Diencephalon (tissue), 1 donor: ENCODE data around the gene LPXN. TPM values are rescaled to one million over a fixed set of nuclear protein-coding genes. Genes with fewer than 3 reads are reported as not detected.

Source experiments
- total RNA-seq: library from RNA; depleted of rRNA; stranded (reverse); fragments of >200 nt; gene quantifications from one replicate; pipeline ENCODE4 v1.2.3, GENCODE V29; 2014

LPXN gene
- total RNA-seq = 4.2 TPM

DNA sequence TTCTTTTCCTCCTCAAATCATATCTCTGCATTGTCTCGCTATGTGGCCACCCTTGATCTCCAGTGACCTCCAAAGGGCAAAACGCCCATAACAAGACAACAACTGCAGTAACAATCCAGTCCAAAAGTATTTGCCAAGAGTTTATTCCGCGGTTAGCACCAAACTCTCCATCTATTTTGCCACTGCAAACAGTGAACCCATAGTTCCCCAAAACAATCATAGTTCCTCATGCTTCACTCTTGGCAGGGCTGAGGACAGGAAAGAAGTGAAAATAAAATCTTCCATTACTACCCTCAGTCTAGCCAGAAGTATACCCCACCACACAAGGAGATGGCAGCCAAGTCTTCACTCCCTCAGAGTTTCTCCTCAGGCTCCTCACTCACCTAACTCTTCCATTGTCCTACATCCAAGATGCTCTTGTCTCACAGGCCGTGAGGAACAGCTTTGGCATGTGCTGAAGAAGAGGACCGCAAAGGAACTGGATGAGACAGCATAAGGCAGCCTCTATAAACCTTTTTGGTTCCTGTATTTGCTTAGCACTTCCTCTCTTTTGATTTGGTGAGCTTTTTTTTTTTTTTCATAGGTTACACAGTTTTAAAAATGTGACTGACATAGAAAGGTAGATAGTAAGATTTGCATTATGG is at the start of gene LPXN:
Gene LPXN, minus strand, starts transcription at position 480 of the 644 bp plus-strand sequence. Its CDS starts 84 bp downstream, at position 396.

DNA sequence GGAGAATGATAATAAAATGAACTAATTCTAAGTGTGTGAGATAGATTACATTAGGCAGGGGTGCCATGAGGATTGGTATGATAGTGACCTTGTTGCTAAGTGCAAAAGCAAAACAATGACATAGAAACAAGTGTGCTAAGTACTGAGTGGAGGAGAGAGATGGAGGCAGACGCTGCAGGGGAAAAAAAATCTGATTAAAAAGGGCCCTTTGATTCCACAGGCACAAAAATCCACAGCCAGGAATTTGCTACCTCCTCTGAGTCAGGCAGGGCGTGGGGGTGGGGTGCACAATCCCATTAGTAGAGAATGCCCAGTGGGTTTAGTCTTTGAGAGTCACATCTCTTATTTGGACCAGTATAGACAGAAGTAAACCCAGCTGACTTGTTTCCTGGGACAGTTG is 46.7 kb upstream of the LPXN start, which contains the start of gene CNTF:
Gene CNTF, plus strand, starts transcription at position 322 of the 400 bp plus-strand sequence. CDS start 88 bp downstream, outside the sequence.

DNA sequence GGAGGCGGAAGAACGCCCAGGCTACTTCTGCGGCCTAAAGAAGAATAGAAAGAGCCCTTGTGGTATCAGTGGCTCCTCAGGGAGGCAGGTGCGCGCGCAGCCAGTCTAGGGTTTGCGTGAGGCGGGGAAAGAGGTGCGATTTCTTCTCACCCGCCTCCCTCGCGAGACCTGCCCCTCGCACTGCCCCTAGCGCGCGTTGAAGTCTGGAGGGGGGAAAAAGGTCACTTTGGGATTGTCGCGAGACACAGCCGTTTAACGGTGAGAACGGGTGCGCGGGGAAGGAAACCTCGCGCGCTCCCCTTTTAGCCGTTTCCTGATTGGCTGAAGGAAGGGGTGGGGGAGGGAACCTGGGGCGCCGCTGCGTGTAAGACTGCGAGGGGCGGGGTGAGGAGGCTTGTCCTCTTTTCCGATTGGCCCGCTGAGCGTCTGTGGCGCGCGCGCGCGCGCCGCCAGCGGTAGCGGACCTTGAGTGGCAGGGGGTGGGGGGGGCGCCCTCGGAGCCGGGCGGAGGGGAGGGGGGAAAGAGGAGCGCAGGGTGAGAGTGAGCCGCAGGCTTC is 3.1 kb upstream of the LPXN start, which contains the start of gene ZFP91:
Gene ZFP91, plus strand, starts transcription at position 429 of the 557 bp plus-strand sequence. CDS start 219 bp downstream, outside the sequence.

DNA sequence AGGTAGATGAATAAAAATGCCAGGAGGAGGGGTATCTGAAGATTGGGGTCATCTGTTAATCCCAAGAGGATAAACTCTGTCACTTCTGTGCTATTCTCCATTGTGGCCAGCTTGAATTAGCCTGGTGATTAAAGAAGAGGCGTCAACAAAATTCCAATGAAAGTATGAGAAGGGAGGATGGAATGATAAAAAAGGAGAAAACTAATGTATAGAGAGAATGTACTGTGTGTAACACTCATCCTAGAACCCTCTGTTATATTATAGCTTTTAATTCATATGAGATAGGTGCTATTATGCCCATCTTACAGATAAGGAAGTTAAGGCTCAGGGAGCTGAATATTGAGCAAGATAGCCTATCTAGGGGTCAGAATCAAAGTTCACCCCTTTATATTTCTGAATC is 67.7 kb downstream of the LPXN start, which contains the start of gene OR5B21:
Gene OR5B21, minus strand, starts transcription at position 101 of the 400 bp plus-strand sequence. Its CDS starts 0 bp downstream, at position 101.

Other genes starting within 250 kb of the LPXN start
- not detected for gene OR5B17, start 216.8 kb downstream of the LPXN start, total RNA-seq
- not detected for gene OR5B3, start 169.0 kb downstream of the LPXN start, total RNA-seq
- not detected for gene OR5B2, start 147.7 kb downstream of the LPXN start, total RNA-seq
- gene OR5B12, start 133.6 kb downstream of the LPXN start, total RNA-seq = not detected
- not detected for gene OR5B21, start 67.8 kb downstream of the LPXN start, total RNA-seq
- 53.5 TPM for gene ZFP91, start 3.2 kb upstream of the LPXN start, total RNA-seq
- 1.6 TPM for gene CNTF, start 46.8 kb upstream of the LPXN start, total RNA-seq
- not detected for gene GLYAT, start 156.1 kb upstream of the LPXN start, total RNA-seq